Measurements from ENCODE around the gene DUSP22. TPM values are rescaled to one million over a fixed set of nuclear protein-coding genes. Genes with fewer than 3 reads are reported as not detected.

DUSP22 gene
- polyA plus RNA-seq, 4 donors, result 18.8 to 40.0 (median 29.1) TPM

DNA sequence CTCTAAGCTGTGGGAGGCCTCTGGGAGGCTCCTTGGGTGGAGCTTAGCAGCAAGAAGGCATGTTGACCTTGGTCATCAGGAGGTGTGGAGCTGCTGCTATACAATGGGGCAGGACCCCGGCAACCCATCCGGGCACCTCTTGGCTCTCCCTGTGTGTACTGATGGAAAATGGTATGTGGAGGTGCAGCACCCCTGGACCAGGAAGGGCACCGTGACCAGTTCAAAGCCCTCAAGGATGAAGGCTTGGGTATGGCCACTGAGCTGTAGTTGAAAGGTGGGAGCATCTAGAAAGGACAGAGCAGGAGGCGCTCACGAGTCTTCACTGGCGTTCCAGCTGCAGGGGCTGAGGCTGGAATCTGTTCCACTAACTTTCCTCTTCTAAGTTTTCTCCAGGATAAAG is 92.6 kb downstream of the DUSP22 start:
- DNase-seq (no peak), FAIRE-seq (no peak)
- Histone ChIP-seq H3K4me1 (ENCODE audit: control insufficient read depth in 3 of 3, insufficient read depth in 2 of 3, low read depth in 1 of 3, low read length in 2 of 3) (no peaks in the 10 kb centered on the region), H3K9me3 (ENCODE audit: control insufficient read depth in 2 of 2, insufficient read depth in 1 of 2, low read depth in 1 of 2, low read length in 1 of 2) (peaks cover 3% of the 10 kb centered on the region in 2 donors), H3K27me3 (ENCODE audit: control insufficient read depth in 3 of 3, insufficient read depth in 3 of 3, low read length in 3 of 3) (peaks cover 2 to 29% (median 4%) of the 10 kb centered on the region in 3 donors), H3K36me3 (ENCODE audit: control insufficient read depth in 3 of 3, insufficient read depth in 2 of 3, low read depth in 1 of 3, low read length in 3 of 3) (no peaks in the 10 kb centered on the region), H3K4me3 (ENCODE audit: low read depth in 1 of 3, low read length in 3 of 3) (no peak overlapping the region), H3K27ac (ENCODE audit: low read depth in 1 of 3, low read length in 2 of 3) (no peak overlapping the region)
- WGBS, 3 donors, result 79 to 90% (median 85%) methylated on average over 6 of the region's 6 CpGs

DNA sequence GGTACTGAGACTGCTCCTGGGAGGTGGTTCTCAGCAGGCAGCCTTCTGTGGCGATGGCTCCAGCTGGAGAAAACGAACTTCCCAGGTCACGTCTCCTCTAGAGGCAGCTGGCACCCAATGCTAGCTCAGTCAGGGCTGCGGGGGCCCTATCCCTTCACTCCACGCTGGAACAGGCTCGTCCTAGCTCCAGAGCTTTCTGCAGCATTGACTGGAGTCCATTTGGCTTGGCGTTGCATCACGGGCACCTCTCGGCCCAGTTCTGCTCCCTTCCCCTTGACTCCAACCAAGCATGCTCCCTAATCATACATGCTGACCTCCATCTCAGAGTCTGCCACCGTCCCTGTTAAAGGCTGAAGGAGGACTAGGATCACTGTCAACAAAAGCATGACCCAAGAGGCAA is 93.3 kb downstream of the DUSP22 start:
- H3K4me1 ChIP-seq (ENCODE audit: control insufficient read depth in 3 of 3, insufficient read depth in 2 of 3, low read depth in 1 of 3, low read length in 2 of 3), result no peaks in the 10 kb centered on the region
- no peak overlapping the region for H3K27ac ChIP-seq (ENCODE audit: low read depth in 1 of 3, low read length in 2 of 3)
- DNase-seq, result no peak
- H3K4me3 ChIP-seq (ENCODE audit: low read depth in 1 of 3, low read length in 3 of 3), result no peak overlapping the region
- peaks cover 2 to 35% (median 4%) of the 10 kb centered on the region in 3 donors for H3K27me3 ChIP-seq (ENCODE audit: control insufficient read depth in 3 of 3, insufficient read depth in 3 of 3, low read length in 3 of 3)
- 84 to 92% (median 89%) methylated on average over 10 of the region's 10 CpGs for WGBS, 3 donors
- peaks cover under 1 to 3% of the 10 kb centered on the region in 2 donors for H3K9me3 ChIP-seq (ENCODE audit: control insufficient read depth in 2 of 2, insufficient read depth in 1 of 2, low read depth in 1 of 2, low read length in 1 of 2)
- no peaks in the 10 kb centered on the region for H3K36me3 ChIP-seq (ENCODE audit: control insufficient read depth in 3 of 3, insufficient read depth in 2 of 3, low read depth in 1 of 3, low read length in 3 of 3)
- no peak for FAIRE-seq

DNA sequence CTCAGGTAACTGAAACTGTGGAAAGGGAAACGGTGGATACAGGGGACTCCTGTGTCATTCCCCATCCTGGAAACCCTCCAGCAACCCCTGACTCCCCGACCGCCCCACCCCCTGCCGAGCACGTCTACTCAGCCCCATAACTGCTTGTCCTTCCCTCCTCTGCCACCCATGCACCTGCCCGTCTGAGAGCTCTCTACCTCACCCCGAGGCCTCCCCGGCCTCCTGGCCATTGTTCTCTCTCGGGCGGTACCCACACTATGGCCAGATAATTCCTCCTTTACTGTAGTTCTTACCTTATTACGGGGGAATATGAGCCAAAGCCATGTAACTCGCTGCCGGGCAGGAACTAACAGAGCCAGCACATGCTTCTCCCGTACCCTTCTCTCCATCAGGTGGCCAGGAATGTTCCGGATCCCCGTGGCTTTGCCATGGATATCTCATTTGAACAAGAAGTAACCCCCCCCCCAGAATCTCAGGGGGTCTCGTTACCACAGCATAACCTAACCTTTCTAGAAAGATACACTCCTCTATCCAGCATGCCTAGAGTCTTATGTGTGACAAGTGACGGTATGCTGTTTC is 94.5 kb downstream of the DUSP22 start:
- H3K4me1 ChIP-seq (ENCODE audit: control insufficient read depth in 3 of 3, insufficient read depth in 2 of 3, low read depth in 1 of 3, low read length in 2 of 3), result no peaks in the 10 kb centered on the region
- DNase-seq (no peak), FAIRE-seq (no peak)
- peaks cover 0 to 2% of the 10 kb centered on the region in 2 donors for H3K9me3 ChIP-seq (ENCODE audit: control insufficient read depth in 2 of 2, insufficient read depth in 1 of 2, low read depth in 1 of 2, low read length in 1 of 2)
- no peaks in the 10 kb centered on the region for H3K36me3 ChIP-seq (ENCODE audit: control insufficient read depth in 3 of 3, insufficient read depth in 2 of 3, low read depth in 1 of 3, low read length in 3 of 3)
- peaks cover 5 to 45% (median 9%) of the 10 kb centered on the region in 3 donors for H3K27me3 ChIP-seq (ENCODE audit: control insufficient read depth in 3 of 3, insufficient read depth in 3 of 3, low read length in 3 of 3)
- 82 to 90% (median 84%) methylated on average over 18 of the region's 18 CpGs for WGBS, 3 donors
- H3K27ac ChIP-seq (ENCODE audit: low read depth in 1 of 3, low read length in 2 of 3), result no peak overlapping the region
- H3K4me3 ChIP-seq (ENCODE audit: low read depth in 1 of 3, low read length in 3 of 3), result no peak overlapping the region

DNA sequence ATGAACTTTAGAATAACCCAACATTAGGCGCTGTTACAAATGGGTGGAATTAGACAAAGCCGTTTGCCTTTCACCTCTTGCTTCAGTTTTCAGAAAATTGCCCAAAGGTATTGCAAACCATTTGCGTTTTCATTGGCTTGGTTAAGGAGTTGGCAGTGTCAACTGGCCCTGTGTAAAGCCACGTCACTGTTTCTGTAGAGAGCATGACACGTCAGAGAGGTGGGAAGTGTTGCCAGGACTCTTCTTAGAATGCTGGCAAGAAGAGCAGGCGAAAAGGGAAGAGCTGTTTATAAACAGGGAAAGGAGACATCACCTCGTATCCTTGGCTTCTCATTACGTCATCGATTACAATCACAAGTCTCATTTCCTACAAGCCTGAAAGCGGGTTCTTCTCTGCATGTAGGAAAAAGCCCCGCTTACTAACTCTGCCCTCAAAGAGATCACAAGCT is 95.0 kb downstream of the DUSP22 start:
- H3K4me3 ChIP-seq (ENCODE audit: low read depth in 1 of 3, low read length in 3 of 3), result no peak overlapping the region
- WGBS, 3 donors, result 67 to 74% (median 73%) methylated on average over 11 of the region's 11 CpGs
- H3K27me3 ChIP-seq (ENCODE audit: control insufficient read depth in 3 of 3, insufficient read depth in 3 of 3, low read length in 3 of 3), result peaks cover 11 to 50% (median 13%) of the 10 kb centered on the region in 3 donors
- no peak overlapping the region for H3K27ac ChIP-seq (ENCODE audit: low read depth in 1 of 3, low read length in 2 of 3)
- DNase-seq (no peak), FAIRE-seq (no peak)
- H3K9me3 ChIP-seq (ENCODE audit: control insufficient read depth in 2 of 2, insufficient read depth in 1 of 2, low read depth in 1 of 2, low read length in 1 of 2), result no peaks in the 10 kb centered on the region
- H3K36me3 ChIP-seq (ENCODE audit: control insufficient read depth in 3 of 3, insufficient read depth in 2 of 3, low read depth in 1 of 3, low read length in 3 of 3), result no peaks in the 10 kb centered on the region
- H3K4me1 ChIP-seq (ENCODE audit: control insufficient read depth in 3 of 3, insufficient read depth in 2 of 3, low read depth in 1 of 3, low read length in 2 of 3), result no peaks in the 10 kb centered on the region

DNA sequence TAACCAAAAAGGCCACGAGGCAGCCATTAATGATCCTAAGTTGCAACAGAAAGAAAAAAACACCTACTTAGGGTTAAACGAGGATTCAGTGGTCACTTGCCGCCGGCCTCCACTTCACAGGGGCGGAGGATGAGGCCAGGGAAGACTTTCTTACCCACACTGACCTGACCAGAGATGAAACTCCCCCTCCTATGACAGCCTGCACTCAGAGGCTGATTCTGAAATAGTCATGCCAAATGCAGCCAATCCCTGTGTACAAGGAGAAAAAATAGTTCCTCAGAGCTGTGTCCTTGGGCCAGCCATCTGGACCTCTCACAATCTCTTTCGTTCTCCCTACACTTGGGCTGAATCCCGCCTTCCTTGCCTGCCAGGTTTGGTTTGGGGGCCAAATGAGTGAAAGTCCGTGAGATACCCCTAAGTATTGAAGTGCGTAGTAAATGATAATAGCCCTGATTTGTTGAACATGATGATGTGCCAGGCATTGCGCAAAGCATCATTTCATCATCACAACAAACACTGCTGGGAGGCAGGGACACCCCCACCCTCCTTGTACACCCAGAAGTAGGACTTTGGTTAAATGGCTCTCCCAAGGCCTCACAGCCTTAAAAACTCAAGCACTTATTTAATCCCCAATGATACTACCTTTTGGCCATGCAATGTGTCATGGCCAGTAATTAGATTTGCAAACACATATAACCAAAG is 96.1 kb downstream of the DUSP22 start:
- no peaks in the 10 kb centered on the region for H3K4me1 ChIP-seq (ENCODE audit: control insufficient read depth in 3 of 3, insufficient read depth in 2 of 3, low read depth in 1 of 3, low read length in 2 of 3)
- 69 to 84% (median 76%) methylated on average over 10 of the region's 10 CpGs for WGBS, 3 donors
- peaks cover 16 to 59% (median 18%) of the 10 kb centered on the region in 3 donors for H3K27me3 ChIP-seq (ENCODE audit: control insufficient read depth in 3 of 3, insufficient read depth in 3 of 3, low read length in 3 of 3)
- no peak for DNase-seq
- H3K4me3 ChIP-seq (ENCODE audit: low read depth in 1 of 3, low read length in 3 of 3), result no peak overlapping the region
- no peak for FAIRE-seq
- H3K9me3 ChIP-seq (ENCODE audit: control insufficient read depth in 2 of 2, insufficient read depth in 1 of 2, low read depth in 1 of 2, low read length in 1 of 2), result no peaks in the 10 kb centered on the region
- H3K27ac ChIP-seq (ENCODE audit: low read depth in 1 of 3, low read length in 2 of 3), result no peak overlapping the region
- H3K36me3 ChIP-seq (ENCODE audit: control insufficient read depth in 3 of 3, insufficient read depth in 2 of 3, low read depth in 1 of 3, low read length in 3 of 3), result no peaks in the 10 kb centered on the region

DNA sequence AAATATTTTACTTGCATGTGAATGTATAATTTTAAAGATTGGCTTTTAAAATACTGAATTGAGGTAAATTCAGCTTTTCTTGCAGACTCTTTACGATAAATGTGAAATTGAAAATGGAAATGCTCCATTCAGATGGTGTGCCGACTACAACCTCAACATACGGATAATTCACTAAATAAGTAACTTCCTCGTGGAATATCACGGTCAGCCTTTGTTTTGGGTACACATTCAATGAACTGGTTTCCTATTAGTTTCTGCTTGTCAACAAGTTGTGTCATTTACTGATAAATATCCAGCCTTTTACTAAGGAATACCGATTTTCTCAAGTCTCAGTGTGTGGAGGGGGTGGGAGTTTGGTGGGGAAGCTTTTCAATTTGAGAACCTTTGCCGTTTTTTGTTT is 96.9 kb downstream of the DUSP22 start:
- no peak overlapping the region for H3K4me3 ChIP-seq (ENCODE audit: low read depth in 1 of 3, low read length in 3 of 3)
- no peaks in the 10 kb centered on the region for H3K36me3 ChIP-seq (ENCODE audit: control insufficient read depth in 3 of 3, insufficient read depth in 2 of 3, low read depth in 1 of 3, low read length in 3 of 3)
- no peaks in the 10 kb centered on the region for H3K4me1 ChIP-seq (ENCODE audit: control insufficient read depth in 3 of 3, insufficient read depth in 2 of 3, low read depth in 1 of 3, low read length in 2 of 3)
- 63 to 80% (median 69%) methylated on average over 7 of the region's 7 CpGs for WGBS, 3 donors
- H3K9me3 ChIP-seq (ENCODE audit: control insufficient read depth in 2 of 2, insufficient read depth in 1 of 2, low read depth in 1 of 2, low read length in 1 of 2), result no peaks in the 10 kb centered on the region
- DNase-seq (no peak), FAIRE-seq (no peak)
- peaks cover 19 to 67% (median 23%) of the 10 kb centered on the region in 3 donors for H3K27me3 ChIP-seq (ENCODE audit: control insufficient read depth in 3 of 3, insufficient read depth in 3 of 3, low read length in 3 of 3)
- no peak overlapping the region for H3K27ac ChIP-seq (ENCODE audit: low read depth in 1 of 3, low read length in 2 of 3)

DNA sequence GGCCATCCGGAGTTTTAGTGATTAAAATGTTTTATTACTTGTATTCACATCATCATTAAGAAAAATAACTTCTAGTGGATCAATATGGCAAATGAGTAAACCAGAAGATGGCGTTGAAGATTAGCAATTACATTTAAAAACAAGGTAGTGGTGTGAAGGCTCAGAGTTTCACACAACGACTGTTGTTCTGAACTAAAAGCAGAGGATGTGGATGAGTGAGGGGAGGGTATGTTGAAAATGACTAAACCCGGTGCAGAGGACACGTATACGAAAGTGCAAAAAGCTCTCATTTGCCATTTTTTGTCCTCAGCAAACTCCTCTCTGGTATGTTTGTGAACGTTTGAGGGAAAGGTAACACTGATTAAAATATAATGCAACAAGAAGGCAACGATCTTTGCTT is 97.3 kb downstream of the DUSP22 start:
- H3K36me3 ChIP-seq (ENCODE audit: control insufficient read depth in 3 of 3, insufficient read depth in 2 of 3, low read depth in 1 of 3, low read length in 3 of 3), result no peaks in the 10 kb centered on the region
- H3K4me3 ChIP-seq (ENCODE audit: low read depth in 1 of 3, low read length in 3 of 3), result no peak overlapping the region
- peaks cover 19 to 70% (median 26%) of the 10 kb centered on the region in 3 donors for H3K27me3 ChIP-seq (ENCODE audit: control insufficient read depth in 3 of 3, insufficient read depth in 3 of 3, low read length in 3 of 3)
- DNase-seq, result no peak
- no peak for FAIRE-seq
- H3K4me1 ChIP-seq (ENCODE audit: control insufficient read depth in 3 of 3, insufficient read depth in 2 of 3, low read depth in 1 of 3, low read length in 2 of 3), result no peaks in the 10 kb centered on the region
- WGBS, 3 donors, result 33 to 45% (median 44%) methylated on average over 8 of the region's 8 CpGs
- peak overlapping the region in 1 of 3 donors; percentile 43 for H3K27ac ChIP-seq (ENCODE audit: low read depth in 1 of 3, low read length in 2 of 3)
- no peaks in the 10 kb centered on the region for H3K9me3 ChIP-seq (ENCODE audit: control insufficient read depth in 2 of 2, insufficient read depth in 1 of 2, low read depth in 1 of 2, low read length in 1 of 2)

DNA sequence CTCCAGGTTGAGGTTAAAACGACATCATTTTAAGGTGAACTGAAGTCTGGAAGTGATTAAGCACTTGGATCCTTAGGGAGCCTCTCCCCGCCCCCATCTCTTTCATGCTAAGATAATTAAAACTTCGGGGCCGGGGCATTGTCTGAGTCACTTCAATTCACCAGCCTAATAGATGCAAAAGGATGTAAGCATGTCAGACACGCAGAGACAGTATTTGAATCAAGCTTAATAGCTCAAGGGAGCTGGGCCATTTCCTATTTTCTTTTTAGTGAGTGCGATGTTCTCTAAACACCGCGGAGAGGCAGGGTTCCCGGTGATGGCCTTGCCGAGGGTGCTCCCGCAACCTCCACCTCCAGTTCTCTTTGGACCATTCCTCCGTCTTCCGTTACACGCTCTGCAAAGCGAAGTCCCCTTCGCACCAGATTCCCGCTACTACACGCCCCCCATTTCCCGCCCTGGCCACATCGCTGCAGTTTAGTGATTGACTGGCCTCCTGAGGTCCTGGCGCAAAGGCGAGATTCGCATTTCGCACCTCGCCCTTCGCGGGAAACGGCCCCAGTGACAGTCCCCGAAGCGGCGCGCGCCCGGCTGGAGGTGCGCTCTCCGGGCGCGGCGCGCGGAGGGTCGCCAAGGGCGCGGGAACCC is 98.7 kb downstream of the DUSP22 start:
- peak overlapping the region in 2 of 3 donors; percentile 59 to 63 for H3K4me3 ChIP-seq (ENCODE audit: low read depth in 1 of 3, low read length in 3 of 3)
- H3K9me3 ChIP-seq (ENCODE audit: control insufficient read depth in 2 of 2, insufficient read depth in 1 of 2, low read depth in 1 of 2, low read length in 1 of 2), result no peaks in the 10 kb centered on the region
- no peaks in the 10 kb centered on the region for H3K4me1 ChIP-seq (ENCODE audit: control insufficient read depth in 3 of 3, insufficient read depth in 2 of 3, low read depth in 1 of 3, low read length in 2 of 3)
- FAIRE-seq, result no peak
- no peaks in the 10 kb centered on the region for H3K36me3 ChIP-seq (ENCODE audit: control insufficient read depth in 3 of 3, insufficient read depth in 2 of 3, low read depth in 1 of 3, low read length in 3 of 3)
- H3K27me3 ChIP-seq (ENCODE audit: control insufficient read depth in 3 of 3, insufficient read depth in 3 of 3, low read length in 3 of 3), result peaks cover 19 to 75% (median 28%) of the 10 kb centered on the region in 3 donors
- peak overlapping the region in 1 of 3 donors; percentile 32 for H3K27ac ChIP-seq (ENCODE audit: low read depth in 1 of 3, low read length in 2 of 3)
- 2 to 5% (median 5%) methylated on average over 30 to 44 of the region's 44 CpGs for WGBS, 3 donors
- peak in 1 of 2 donors; percentile 10 for DNase-seq

All from small intestine (tissue), 7 donors.